GM19035 (cell line): ENCODE data around the gene TRHDE.

Experiments
- ATAC-seq: cut with Tn5 transposase; IDR thresholded peaks from one replicate; pipeline ENCODE4 v1.9.1; 2021; ENCODE audit not compliant: unreplicated experiment

Gene TRHDE

DNA sequence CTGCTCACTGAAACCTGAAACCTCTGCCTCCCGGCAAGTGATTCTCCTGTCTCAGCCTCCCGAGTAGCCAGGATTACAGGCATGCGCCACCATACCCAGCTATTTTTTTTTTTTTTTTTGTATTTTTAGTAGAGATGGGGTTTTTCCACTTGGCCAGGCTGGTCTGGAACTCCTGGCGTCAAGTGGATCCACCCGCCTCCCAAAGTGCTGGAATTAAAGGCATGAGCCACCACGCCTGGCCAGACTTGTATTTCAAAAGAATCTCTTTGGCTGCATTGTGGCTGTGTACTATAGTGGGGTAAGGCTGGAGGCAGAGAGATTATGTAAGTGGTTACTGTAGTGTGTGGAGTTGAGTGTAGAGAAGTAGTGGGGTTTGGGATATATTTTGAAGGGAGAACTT, 35.1 kb downstream of the TRHDE start:
- ATAC-seq, result no peak

DNA sequence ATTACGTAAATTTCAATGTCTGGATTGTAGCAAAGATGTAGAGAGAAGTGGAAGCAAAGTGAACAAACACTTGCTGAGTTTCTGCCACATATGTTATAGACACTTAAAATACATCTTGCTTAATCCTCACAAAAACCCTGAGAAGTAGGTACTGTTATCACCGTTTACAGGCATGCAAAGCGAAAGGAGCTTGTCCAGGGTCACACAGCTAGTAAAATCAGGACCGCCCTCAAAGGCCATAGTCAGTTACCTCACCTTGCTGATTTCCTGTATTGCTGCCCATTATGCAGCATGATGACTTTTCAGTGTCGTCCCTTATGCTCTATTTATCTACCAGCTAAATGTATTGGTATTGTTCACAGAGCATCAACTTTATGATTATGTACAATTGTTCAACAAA, 39.8 kb downstream of the TRHDE start:
- no peak for ATAC-seq

DNA sequence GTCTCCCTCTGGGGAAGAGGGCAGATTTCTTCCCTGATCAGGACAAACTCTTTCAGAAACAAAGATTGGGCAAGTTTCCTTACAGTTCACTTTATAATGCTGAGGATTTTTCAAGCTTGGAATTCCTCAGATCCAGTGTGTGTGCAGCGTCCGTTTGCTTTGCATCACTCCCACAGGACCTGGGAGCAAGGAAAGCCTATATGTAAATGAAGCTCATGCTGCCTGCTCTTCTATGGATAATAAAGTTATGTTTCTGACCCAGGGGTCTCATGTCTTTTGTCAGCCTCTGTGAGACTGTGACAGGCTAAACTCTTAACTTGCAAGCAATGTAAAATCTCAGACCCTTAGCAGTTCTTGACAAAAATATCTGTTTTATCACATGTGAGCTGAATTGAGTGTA, 41.6 kb downstream of the TRHDE start:
- no peak for ATAC-seq

DNA sequence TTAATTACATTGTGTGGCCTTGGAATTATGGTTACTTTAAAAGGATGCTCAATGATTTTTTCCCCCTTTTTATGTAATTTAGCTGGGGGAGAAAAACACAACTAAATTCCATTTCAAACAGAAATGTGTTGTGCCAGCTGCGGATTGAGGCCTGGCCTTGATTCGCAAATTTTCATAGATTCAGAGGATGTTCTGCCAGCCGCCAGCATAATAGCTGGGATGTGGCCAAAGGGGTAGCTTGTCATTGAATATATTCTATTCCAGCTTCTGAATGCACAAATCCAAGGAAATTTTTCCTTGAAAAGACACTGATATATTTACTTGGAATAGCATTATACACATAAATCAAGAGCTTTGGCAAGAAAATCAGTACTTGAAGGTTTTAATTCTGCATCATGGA, 43.7 kb downstream of the TRHDE start:
- ATAC-seq, result no peak

DNA sequence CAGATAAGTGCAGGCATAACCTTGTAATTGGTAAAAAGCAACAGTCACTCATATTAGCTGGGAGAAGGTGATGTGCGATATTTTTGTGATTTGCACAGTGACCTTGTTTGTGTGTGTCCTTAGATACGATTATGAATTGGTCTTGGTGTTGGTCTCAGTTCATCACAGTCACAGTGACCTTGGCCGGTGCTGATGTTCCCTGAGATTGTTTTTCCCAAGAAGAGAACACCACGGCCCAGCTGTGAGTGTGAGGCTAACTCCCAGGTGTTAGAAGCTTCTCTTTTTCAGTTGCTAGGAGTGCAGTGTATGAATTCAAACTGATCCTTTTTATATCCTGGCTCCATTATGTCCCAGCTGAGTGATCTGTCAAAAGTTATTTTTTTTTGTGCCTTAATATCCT, 46.2 kb downstream of the TRHDE start:
- ATAC-seq, result no peak

DNA sequence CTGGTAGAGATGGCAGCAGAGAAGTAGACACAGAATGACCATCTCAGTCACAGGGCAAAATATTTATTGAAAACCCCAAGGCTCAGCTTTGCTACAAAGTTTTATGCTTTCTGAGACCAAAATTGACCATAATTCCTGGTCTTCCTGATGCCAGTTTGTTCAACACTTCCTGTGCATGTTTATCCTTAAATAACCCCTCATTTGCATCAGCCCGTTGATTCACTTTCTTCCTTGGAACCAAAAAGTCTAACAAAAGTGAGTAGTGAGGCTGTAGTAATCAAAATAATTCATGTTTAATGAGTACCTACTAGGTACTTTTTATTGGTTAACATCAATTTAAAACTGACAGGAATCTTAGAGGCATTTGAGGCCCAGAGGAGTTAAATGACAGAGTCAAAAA, 51.7 kb downstream of the TRHDE start:
- no peak for ATAC-seq

DNA sequence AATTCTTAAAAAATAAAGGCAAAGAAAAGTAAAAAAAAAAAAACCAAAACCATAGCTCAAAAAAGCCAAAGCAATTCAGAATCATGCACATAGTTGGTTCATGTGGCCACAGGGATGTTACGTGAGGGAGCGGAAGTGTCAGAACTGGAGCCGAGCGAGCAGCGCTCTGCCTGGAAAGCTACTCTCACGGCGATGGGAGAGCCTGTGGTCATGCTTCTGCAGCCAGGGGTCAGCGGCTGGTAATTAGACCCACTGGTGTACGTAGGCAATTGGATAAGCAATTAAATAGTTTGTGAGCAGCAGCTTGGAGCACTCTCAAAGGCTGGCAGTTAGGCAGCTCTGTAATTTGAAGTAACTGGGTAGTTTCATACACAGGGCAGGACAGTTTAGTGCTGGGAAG, 58.1 kb downstream of the TRHDE start:
- ATAC-seq, result no peak

DNA sequence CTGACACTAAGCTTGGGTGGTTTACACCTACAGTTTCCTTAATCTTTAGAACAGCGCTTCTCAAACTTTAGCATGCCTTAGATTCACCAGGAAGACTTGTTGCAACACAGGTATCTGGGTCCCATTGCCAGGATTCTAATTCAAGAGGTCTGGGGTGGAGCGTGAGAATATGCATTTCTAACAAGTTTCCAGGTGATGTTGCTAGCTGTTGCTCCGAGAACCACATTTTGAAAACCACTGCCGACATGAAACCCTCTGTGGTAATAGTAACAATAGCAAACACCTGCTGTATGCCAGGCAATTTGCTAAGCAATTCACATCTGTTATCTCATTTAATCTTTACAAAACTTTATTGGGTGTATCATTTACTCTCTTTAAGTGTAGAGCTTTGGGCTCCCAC, 58.6 kb downstream of the TRHDE start:
- no peak for ATAC-seq

DNA sequence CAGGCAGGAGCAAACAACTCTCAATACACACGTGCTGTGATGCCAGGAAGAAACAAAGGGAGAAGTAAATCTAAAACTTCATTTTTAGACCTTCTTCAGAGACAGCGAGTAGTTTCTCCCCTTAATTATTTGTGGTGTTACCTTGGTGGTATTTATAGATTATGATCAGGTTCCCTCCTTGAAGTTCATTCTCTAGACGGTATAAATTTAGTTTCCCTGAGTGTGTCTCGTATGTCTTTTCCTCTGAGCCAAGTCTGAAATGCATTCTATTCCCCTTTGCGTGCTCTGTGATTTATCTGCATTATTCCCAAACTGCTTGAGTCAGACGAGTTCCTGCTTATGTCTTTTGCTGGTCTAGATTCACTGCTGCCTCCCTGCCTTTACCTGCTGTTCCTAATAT, 65.2 kb downstream of the TRHDE start:
- no peak for ATAC-seq

DNA sequence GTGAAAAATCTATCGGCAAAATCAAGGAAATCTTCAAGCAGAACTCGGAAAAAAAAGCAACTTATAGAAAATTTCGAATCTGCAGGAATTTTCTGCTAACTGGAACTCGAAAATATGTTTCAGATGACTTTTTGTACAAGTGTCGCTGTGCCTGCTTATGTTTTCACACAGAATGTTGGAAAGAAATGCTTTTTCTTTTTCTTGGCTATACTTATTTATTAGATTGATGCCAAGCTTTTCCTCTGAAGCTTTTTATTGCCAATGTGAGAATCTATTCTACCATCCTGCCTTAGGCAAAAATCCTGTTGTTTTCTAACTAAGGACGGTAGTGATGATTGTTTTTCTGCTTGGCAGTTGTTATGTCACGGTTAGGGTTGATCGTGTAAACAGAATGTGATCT, 65.8 kb downstream of the TRHDE start:
- no peak for ATAC-seq

DNA sequence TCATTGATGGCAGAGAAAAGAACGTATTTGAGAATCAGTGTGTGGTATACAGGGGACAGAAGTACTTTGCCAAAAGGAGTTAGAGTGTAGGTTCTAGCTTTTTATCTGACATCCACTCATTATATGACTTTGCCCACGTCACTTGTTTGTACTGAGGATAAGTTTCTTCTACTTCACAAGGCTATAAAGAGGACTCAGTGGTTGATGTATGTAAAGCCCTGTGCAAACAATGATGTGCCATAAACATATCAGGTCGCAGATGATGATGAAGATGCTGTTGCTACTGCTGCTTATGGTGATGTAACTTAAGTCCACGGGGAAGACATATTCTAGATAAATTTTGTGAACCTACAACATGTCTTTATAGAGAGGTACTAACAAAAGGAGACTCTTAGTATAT, 66.3 kb downstream of the TRHDE start:
- ATAC-seq, result no peak

DNA sequence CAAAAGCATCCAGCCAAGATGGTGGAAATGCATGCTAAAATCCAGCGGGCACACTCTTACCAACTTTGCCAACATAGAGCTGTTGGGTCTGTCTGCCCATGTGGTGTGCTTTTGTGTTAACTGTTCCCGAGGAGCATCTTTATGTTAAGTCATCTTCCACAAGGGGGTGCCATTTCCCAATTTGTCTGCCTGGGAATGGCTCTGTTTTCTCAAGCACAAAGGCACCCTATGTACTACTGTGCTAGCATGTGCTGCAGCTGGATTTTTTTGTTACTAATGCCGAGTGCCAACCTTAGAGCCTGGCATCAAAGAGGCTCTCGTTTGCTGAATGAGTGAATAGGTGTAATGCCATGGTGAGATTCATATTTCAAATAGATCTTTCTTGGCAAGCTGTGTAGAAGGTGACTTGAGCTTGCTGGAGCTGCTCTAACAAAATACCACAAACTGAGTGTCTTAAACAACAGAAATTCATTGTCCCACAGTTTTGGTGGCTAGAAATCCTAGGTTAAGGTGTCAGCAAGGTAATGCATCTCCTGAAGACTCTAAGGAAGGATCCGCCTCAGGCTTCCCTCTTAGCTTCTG, 74.3 kb downstream of the TRHDE start:
- peak; percentile 94 for ATAC-seq

DNA sequence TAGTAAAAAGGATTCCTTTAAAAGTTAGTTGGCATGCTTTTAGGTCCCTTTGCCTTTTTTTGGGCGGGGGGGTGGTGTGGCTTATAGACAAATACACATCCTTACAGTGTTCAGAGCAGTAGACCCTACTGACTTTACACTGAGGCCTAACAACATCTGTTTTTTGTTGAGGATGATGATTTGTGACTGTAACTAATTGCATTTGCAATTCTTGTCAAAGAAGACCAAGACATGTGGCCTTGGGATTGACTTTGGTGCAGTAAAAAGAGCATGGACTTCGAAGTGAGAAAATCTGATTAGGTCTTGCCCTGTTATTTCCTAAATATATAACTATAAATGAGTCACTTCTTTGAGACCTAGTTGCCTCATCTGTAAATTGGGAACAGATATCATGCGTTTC, 77.3 kb downstream of the TRHDE start:
- no peak for ATAC-seq

DNA sequence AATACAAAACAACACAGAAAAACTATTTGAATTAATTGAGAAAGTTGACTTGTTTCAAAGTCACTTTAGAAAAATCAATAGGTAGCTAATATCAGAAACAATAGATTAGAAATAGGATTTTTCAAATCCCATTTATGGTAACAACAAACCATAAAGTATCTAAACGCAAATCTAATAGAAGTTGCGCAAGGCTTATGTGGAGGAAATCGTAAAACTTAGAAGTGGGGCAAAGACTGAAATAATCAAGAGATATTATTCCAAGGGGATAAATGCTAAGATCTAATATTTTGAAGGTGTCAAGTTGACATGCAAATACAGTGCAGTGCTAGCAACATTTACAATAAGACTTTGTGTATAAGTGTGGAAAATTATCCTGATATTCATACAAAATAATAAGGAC, 87.2 kb downstream of the TRHDE start:
- ATAC-seq, result no peak

DNA sequence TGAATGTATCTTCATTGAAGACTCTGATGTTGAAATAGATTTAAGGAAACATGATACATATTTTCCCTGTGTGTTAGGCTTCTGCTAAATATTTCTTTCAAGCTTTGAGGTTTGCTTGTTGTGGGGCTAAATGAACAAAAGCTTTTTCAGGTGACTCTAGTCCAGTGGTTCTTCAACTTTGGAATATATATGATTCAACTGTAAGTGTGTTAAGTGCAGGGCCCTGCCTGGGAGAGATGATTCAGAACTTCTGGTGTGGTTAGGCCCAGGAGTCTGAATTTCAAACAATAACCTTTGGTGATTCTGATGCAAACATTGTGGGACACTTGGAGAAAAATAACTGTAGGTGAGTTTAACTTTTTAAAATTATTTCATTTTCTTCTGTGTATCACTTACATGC, 93.0 kb downstream of the TRHDE start:
- no peak for ATAC-seq

DNA sequence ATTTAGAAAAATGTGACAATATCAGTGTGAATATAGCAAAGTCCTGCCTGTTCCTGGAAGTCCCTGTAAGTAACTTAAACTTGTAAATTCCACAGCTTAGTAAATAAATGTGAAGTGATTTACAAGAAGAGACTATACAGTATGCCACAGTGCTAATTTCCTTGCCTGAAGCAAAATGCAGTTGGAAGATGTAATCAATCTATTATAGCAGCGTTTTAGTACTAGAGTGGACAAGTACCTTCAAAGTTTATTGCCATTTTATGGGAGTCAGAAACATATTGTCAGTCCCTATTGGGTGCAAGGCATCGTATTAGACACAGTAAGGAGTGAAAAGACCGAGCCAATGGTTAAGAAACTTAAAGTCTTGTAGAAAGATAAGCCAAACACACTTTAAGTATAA, 94.1 kb downstream of the TRHDE start:
- no peak for ATAC-seq

DNA sequence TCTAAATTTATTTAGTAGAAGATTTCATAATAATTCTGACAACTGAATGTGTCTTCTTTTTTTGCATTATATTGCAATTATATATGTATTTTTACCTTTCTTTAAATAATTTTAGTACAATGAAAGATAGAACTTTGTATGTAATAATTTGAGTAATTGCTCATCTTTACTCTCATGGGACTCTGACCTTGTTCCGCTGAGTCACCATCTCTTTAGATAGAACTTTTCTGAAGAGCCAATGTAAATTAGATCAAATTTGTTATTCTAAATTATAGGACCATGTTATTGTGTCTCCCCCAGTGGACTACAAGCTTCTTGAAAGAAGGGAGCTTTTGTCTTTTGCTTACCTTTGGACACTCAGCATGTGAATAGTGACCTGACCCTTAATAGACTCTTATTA, 96.1 kb downstream of the TRHDE start:
- no peak for ATAC-seq

DNA sequence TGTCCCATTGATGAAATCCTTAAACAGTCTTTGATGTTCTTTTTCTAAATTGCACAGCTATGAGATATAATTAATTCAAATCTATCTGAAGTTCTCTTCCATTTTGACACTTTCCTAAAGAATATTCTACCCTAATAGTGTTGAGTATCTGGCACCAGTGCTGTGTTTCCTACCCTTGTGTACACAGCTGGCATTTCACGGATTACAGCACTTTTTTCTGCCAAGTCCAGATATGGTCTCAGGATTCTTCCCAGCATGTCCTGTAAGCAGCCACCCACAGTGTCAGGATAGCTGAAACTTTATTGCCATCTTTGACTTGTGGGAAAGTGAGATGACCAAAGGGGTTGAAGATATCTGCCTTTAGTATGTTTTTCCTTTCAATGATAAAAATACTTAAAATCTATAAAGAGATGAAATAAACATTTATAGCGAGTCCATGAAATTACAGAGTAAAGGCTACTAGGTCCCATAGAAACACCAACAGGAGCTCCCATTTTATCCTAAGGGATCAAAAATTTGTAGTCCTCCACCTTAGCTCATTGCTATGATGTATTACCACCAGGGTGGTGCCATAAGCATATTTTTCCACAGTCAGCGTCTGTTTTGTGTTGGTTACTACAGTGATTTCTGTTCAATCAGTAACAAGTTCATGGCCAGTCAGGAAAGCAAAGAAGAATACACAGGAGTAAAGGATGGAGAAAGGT, 96.7 kb downstream of the TRHDE start:
- ATAC-seq, result no peak

DNA sequence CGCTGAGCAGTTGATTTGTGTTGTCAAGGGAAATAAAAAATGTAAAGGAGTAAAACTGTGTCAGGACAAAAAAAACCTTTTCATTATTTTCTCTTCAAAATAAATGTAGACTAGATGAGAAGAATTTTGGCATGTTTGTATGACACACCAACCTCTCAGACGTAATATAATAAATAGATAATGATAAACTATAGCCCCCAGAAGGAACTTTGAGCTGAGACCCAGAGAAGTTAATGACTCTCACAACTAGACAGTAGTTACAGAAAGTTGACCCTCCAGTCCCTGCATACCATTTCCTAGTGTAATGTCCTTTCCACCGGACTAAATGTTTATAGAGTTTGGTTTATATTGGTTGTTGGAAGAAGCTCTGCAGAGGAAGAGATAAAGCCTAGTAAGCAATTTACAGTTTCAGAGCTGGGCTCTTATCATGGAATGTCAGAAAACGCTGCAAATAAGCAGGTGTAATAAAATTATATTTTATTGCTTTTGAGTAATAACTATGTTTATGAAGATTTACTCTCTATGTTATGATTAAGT, 97.3 kb downstream of the TRHDE start:
- ATAC-seq, result no peak

DNA sequence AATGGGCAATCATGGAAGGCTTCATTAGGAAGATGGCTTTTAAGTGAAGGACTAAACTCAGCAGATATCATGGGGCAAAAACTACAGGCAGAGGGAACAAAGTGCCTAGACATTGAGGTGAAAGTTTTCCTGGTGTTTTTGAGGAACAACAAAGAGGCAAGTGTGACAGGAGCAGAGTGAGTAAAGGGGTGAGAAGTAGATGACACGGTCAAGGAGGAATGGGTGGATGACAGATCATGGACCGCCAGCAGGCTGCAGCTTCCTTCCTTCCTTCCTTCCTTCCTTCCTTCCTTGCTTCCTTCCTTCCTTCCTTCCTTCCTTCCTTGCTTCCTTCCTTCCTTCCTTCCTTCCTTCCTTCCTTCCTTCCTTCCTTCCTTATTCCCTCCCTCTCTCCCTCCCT, 108.3 kb downstream of the TRHDE start:
- no peak for ATAC-seq

DNA sequence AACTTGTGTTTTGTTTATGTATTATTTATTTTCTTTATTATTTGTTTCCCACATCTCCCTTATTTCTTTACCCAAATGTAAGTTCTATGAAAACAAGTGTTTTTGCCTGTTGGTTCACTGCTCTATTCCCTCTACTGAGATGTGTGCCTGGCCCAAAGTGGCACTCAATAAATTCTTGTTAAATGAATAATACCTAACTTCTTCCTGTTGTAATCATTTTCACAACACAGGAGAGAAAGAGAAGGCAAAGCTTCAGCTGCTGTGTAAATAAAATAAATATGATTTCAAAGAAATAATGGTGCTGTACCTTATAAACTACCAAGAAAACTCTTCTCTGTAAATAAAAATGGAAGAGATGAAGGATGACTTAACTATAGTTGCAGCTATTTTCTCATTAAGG, 116.2 kb downstream of the TRHDE start:
- ATAC-seq, result no peak

DNA sequence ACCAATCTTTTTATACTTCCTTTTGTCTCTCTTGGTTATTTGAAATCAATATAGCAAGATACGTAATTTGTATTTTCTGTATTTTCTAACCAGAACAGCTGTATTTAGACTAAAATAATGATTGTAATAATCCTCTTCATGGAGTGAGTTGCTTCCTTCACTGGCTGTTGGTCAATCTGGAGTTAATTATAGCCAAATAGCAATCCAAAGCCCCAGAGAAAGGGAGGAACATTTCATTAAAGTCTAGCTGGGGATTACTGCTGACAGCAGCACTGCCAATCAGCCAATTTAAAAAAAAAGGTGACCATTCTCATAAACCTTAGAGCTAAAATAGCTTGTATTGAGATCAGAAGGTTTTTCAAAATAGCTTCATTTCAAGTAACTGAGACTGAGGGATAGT, 118.0 kb downstream of the TRHDE start:
- no peak for ATAC-seq

DNA sequence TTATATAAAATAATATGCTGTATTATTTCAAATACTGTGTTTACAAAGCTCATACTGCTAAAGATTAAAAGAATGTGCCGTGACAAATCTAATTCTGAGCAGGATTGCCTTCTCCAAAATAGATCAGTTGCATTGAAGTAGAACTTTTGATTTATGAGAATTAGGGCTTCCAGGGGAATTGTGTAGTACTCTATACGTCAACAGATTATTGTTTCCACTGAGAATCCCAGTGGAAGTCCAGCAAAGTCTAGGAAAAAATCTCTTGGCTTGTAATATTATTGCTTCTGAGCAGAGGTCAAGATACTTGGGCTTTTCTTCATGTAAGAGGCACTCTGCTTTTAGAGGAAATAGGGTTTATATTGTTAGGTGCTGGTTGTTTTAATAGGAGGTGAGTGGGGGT, 133.9 kb downstream of the TRHDE start:
- ATAC-seq, result no peak
